ENCODE data around the gene SHMT2.

DNA sequence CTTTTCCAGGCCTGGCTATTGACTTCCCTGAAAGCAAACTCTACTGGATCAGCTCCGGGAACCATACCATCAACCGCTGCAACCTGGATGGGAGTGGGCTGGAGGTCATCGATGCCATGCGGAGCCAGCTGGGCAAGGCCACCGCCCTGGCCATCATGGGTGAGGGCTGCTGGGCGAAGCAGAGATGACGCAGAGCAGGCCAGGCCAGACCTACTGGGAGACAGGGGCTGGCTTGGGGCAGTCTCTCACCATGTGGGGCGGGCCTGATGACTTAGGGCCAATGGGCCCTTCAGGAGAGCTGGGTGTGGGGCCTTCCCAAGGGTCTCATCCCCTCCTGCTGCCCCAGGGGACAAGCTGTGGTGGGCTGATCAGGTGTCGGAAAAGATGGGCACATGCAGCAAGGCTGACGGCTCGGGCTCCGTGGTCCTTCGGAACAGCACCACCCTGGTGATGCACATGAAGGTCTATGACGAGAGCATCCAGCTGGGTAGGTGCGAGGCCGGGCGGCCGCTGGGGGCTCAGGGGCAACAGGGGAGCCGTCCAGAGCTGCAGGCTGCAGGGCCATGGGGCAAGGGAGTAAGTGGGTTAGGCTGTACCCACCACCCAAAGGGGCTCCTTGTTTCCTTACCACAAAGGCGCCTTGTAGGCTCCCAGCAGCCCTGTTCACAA lies 49.1 kb upstream of the SHMT2 start:
- TF ChIP-seq, protein P1, sequence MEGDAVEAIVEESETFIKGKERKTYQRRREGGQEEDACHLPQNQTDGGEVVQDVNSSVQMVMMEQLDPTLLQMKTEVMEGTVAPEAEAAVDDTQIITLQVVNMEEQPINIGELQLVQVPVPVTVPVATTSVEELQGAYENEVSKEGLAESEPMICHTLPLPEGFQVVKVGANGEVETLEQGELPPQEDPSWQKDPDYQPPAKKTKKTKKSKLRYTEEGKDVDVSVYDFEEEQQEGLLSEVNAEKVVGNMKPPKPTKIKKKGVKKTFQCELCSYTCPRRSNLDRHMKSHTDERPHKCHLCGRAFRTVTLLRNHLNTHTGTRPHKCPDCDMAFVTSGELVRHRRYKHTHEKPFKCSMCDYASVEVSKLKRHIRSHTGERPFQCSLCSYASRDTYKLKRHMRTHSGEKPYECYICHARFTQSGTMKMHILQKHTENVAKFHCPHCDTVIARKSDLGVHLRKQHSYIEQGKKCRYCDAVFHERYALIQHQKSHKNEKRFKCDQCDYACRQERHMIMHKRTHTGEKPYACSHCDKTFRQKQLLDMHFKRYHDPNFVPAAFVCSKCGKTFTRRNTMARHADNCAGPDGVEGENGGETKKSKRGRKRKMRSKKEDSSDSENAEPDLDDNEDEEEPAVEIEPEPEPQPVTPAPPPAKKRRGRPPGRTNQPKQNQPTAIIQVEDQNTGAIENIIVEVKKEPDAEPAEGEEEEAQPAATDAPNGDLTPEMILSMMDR (conservative IDR thresholded peaks at IDR 0.05; ENCODE audit: low read depth in 2 of 2): no peak
- no peak for TF ChIP-seq EZH2 (IDR thresholded peaks at IDR 0.05; ENCODE audit: low read depth, unreplicated experiment)
- no peak for TF ChIP-seq POLR2AphosphoS5 (IDR thresholded peaks at IDR 0.05; ENCODE audit: low read depth)
- TF ChIP-seq EZH2phosphoT487 (IDR thresholded peaks at IDR 0.05; ENCODE audit: unreplicated experiment): no peak
- TF ChIP-seq, protein P2, sequence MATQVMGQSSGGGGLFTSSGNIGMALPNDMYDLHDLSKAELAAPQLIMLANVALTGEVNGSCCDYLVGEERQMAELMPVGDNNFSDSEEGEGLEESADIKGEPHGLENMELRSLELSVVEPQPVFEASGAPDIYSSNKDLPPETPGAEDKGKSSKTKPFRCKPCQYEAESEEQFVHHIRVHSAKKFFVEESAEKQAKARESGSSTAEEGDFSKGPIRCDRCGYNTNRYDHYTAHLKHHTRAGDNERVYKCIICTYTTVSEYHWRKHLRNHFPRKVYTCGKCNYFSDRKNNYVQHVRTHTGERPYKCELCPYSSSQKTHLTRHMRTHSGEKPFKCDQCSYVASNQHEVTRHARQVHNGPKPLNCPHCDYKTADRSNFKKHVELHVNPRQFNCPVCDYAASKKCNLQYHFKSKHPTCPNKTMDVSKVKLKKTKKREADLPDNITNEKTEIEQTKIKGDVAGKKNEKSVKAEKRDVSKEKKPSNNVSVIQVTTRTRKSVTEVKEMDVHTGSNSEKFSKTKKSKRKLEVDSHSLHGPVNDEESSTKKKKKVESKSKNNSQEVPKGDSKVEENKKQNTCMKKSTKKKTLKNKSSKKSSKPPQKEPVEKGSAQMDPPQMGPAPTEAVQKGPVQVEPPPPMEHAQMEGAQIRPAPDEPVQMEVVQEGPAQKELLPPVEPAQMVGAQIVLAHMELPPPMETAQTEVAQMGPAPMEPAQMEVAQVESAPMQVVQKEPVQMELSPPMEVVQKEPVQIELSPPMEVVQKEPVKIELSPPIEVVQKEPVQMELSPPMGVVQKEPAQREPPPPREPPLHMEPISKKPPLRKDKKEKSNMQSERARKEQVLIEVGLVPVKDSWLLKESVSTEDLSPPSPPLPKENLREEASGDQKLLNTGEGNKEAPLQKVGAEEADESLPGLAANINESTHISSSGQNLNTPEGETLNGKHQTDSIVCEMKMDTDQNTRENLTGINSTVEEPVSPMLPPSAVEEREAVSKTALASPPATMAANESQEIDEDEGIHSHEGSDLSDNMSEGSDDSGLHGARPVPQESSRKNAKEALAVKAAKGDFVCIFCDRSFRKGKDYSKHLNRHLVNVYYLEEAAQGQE (IDR thresholded peaks at IDR 0.05; ENCODE audit: unreplicated experiment): no peak
- TF ChIP-seq STAT1 (IDR thresholded peaks at IDR 0.05; ENCODE audit: unreplicated experiment): no peak
